Measurements from ENCODE around the gene ELAC2.
A peak's percentile ranks its signal among the peaks of the same experiment; 100 is the strongest.

Gene ELAC2

DNA sequence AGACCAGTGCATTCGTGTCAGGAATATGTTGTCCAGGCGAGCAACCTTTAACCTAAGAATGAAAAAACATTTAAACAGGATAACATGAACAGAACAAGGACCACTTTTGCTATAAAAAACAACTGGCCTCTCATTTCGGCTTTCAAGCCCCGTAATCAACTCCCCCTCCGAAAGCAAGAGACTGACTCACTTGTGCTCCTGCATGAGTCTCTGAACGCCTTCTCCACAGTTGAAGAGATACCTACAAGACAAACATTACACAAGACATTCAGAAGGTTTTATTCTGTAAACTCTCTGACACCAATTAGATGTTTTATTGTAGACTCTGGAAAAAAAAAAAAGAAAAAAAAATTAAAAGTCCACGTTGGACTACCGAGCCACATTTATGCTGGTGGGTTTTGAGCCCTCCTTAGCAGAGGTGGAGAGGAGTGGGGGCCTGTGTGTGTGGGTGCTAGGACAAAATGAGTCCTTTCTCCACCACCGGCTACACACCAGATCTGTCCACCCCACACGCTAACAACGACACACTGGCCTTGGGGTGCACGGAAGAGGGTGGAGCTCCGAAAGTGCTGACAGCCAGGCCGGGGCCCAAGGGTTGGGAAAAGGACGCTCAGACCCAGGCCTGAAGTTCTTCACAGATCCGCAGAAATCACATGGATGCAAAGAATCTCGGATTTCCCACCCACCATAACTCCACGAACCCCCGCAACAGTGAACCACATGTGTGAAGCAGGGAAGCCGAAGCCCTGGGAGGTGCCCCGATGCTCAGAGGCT lies 759 bp downstream of the ELAC2 start:
- DNase-seq (ENCODE audit: low spot score): no peak

DNA sequence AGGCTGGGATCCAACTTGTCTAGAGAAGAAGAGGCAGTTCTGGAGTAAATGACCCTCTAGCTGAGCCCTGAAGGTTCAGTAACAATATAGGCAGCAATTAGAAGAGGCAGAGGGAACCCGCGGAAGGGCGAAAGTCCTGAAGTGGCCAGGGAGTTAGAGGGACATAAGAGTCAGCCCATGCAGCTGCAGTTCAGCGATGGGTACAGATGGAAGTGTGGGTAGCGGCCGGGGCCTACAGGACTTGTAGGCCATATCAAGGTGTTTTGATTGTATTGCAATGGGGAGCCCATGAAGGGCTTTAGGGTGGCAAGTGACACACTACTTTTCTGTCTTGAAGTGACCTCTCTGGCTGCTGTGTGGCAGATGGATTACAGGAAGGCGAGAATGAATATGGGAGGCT lies 3.0 kb downstream of the ELAC2 start:
- DNase-seq (ENCODE audit: low spot score): no peak

GRCh38 chr17:13010959-13011358 lies 6.9 kb downstream of the ELAC2 start:
- DNase-seq (ENCODE audit: low spot score): no peak

GRCh38 chr17:13008461-13008860 lies 9.4 kb downstream of the ELAC2 start:
- no peak for DNase-seq (ENCODE audit: low spot score)

GRCh38 chr17:13005530-13005929 lies 12.3 kb downstream of the ELAC2 start:
- no peak for DNase-seq (ENCODE audit: low spot score)

DNA sequence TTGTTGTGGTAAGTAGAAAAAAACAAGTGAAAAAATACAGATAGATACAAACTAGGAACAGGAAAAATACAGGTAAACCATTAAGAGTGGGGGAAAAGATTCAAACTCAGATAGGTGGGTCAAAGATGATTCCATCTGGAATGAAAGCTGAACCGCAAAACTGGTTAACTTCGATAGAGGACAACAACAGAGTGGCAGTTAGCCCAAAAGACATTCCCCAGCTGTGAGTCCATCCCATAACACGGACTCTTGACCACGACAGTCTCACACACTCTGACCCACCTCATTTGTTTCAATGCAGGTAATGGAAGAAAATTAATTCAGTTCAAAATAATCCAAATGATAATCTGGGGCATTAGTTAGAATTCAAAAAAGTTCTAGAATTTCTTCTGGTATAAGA lies 13.5 kb downstream of the ELAC2 start:
- DNase-seq (ENCODE audit: low spot score): no peak

- no peak for DNase-seq (ENCODE audit: low spot score)
Observed at GRCh38 chr17:13003927-13004326, 13.9 kb downstream of the ELAC2 start.

GRCh38 chr17:13003454-13003851 lies 14.4 kb downstream of the ELAC2 start:
- DNase-seq (ENCODE audit: low spot score): no peak

DNA sequence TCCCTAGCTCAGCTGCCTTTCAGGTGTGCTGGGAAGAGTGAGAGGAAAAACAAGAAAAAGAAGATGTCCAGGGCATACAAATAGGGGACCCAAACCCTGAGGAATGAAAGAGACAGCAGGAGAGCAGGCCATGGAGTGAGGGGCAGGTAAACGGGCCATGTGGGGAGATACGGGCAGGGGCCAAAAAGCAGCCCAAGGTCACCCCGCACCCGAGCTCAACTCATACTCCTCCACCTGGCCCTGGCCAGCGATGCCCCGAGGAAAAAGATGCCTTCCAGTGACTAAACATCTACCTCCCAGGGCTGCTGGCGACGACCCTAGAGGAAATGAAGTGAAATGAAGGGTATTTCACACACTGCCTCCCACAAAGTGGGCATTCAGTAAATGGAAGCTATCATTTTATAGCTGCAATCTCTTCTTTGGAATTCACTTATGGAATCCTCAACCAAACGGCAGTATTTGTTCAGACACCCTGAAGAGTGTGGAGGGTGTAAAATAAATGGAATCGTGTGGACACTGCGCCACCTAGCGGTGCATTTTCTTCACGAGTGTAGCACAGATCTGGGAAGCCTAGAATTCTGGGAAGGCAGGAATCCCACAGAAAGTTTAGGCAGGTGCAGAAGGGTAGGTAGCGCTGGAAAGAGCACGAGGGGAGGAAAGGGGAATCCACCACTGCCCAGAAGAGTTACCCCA lies 14.9 kb downstream of the ELAC2 start:
- DNase-seq (ENCODE audit: low spot score): peak; percentile 67

DNA sequence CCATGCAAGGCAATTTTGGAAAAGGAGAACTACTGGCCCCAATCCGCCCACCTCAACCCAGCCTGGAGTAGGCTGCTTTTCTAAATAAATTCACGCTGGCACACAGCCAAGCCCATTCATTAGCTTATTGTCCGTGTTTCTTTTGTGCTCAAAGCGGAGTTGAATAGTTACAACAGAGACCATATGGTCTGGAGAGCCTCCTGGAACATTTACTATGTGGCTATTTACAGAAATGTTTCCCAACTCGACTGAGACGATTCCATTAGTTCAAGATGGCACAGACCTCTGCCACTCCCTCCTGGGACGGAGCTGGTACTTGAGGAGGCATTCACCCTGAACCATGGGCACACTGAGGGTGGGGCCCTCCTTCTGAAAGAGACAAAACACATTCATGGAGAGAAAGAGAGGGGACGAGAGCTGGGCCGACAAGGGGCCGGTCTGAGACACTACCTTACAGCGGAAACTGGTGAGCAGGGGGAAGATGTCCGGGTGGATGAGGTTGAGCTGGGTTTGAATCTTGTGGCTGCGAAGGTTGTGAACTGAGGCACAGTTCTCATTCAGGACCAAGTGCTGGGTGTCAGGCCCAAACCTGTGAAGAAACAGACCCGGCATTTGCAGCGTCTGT lies 15.7 kb downstream of the ELAC2 start:
- DNase-seq (ENCODE audit: low spot score): no peak

DNA sequence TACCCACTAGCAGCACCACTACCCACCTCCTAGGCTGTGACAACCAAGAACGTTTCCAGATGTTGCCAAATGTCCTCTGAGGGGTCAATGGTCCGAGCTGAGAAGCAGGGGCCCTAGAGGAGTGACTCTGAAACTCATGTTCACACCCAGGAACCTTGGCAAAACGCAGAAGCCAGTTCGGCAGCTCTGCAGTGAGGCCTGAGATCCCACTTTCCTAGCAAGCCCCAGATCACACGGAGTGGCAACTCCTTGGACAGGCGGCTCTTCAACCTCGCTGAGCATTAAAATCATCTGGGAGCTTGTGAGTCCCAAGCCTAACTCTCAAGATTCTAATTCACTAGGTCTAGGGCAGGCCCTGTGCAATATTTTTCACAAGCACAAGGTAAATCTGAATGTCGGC lies 17.3 kb downstream of the ELAC2 start:
- DNase-seq (ENCODE audit: low spot score): no peak

DNA sequence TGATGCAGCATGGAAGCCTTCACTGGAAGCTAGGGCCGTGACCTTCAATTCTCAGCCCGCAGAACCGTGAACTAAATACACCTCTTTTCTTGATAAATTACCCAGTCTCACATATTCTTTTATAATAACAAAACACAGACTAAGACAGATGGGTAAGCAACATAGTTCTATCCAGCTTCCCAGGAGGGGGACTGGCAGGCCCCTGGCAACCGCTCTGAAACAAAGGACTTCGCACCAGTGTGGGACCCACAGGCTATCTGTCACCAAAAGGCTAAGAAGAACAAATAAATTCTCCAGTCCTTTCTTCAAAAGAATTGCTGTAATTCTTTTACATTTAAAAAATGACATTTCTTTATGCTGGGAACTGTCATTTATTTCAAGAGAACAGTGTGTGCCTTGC lies 19.0 kb downstream of the ELAC2 start:
- no peak for DNase-seq (ENCODE audit: low spot score)

DNA sequence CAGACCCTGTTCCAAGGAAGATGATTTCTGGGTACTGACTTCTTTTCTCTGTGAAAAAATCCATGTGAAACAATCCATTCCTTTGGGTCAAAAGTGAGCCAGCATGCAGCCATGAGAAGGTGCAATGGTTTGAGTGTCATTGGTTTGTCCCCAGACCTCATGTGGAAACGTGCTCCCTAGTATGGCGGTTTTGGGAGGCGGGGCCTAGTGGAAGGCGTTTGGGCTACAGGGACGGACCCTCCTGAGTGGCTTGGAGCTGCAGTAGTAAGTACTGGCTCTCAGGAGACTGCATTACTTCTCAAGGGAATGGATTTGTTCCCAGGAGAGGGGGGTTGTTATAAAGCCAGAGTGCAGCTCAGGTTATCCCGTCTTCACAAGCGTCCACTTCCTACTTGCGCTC lies 19.4 kb downstream of the ELAC2 start:
- DNase-seq (ENCODE audit: low spot score): no peak

- no peak for DNase-seq (ENCODE audit: low spot score)
Observed at GRCh38 chr17:12996941-12997340, 20.9 kb downstream of the ELAC2 start.

GRCh38 chr17:12996357-12996756 lies 21.5 kb downstream of the ELAC2 start:
- DNase-seq (ENCODE audit: low spot score): no peak

DNA sequence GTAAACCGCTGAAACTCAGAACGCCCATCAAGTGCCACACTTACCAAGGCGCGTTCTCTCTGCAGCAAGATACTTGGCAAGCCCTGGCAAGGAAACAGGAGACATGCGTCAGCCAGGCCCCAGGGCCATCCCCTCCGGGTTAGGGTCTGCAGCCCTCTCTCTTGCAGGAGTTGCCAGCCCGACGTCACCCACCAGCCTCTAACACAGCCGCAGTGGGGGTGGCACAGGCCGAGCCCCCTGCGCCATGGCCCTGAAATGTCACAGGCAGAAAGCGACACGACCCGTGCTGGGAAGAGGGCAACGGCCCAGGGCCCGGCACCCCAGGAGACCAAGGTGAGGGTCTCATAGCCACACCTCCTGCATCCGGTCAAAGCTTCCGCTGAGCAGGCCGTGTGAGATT lies 21.9 kb downstream of the ELAC2 start:
- DNase-seq (ENCODE audit: low spot score): no peak

DNA sequence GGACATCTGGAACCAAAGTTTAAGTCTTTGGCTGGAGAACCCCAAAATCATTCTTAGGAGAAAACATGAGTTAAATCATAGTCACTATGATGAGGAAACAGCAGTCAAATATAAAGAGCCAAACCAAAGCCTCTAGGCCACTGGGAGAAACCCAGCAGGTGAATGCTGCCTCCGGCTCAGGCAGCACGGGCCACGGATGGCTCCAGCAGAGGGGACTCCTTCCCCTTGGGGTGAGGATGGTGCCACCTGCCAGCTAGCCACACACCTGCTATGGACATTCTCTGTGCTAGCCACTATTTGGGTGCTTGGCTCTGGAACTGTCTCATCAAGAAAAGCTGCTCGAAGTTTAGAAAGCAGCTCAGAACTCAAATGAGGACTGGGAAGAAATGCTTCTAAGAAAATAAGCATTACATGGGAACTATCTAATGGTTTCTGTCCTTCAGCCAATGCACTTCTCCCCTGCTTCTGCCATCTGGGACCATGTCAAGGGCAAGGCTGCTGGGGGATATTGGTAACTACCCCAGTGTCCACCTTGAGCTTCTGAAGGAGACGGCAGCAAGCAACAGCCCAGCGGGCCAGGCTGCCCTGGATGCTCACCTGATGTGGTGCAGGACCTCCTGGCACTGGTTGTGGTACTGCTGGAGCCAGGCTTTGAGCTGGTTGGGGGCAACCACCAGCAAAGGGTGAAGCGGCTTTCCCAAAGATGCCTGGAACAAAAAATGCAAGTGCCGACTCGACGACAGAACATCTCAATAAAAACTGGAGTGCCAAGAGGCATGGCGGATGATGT lies 22.5 kb downstream of the ELAC2 start:
- DNase-seq (ENCODE audit: low spot score): no peak

- DNase-seq (ENCODE audit: low spot score): no peak
Observed at GRCh38 chr17:12994341-12995074, 23.3 kb downstream of the ELAC2 start.

- DNase-seq (ENCODE audit: low spot score): no peak
Observed at GRCh38 chr17:12993631-12994030, 24.2 kb downstream of the ELAC2 start.

DNA sequence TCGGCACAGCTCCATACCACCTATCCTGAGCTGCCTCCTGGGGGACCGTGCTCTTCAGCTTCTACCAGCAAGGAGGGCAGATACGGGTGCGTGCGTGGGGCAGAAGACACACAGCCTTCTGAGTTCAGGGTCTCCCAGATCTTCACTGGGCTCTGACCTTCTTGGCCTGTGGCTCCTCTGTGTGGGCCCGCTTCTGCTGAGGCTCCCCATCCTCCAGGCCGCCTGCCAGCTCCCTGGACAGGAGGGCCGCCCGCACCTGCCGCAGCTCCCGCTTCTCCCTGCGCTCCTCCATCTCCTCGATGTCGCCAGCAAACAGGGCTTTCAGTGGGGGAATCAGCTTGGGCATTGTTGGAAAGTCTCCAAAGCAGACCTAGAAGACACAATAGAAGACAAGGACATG lies 25.2 kb downstream of the ELAC2 start:
- DNase-seq (ENCODE audit: low spot score): no peak

DNA sequence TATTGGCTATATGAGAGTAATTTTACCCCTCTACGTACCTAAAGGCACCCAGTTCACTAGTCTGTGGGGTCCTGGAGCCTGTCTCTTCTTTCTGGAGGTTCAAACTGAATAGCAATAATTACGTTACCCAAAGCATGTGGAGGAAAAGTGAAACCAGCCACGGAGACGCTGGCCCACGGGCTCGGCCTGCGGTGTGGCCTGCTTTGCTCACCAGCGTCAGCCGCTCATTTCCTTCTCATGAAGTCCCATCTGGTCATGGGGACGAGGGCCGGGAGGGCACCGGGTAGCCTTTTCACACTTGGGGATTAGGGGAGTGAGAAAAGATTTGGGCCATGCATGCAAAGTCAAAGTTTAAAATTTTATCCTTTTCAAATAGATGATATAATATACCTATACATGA lies 26.9 kb downstream of the ELAC2 start:
- no peak for DNase-seq (ENCODE audit: low spot score)
